Activated T-cell treated with anti-CD3 and anti-CD28 coated beads, Interleukin-2, amount 50 U/mL, for 4 hours (primary cell): ENCODE measurements around the gene DCHS2. TPM values are rescaled to one million over a fixed set of nuclear protein-coding genes. Genes with fewer than 3 reads are reported as not detected.

Source experiments
- ATAC-seq, 2 donors: fragments of 200-7000 bp; cut with Tn5 transposase; one replicate each; pipeline ENCODE4 v1.10.0; 2021
- DNase-seq: peaks from one replicate; pipeline ENCODE4 v3.0.0-alpha.2; 2020
- H3K27me3 Mint-ChIP-seq: one replicate; pipeline ENCODE4 v1.8.0; 2021; ENCODE audit warnings: low read depth, mixed read lengths
- H3K36me3 Mint-ChIP-seq: one replicate; pipeline ENCODE4 v1.8.0; 2022; ENCODE audit warnings: mixed read lengths; ENCODE audit not compliant: insufficient read depth
- H3K4me1 Mint-ChIP-seq: one replicate; pipeline ENCODE4 v1.8.0; 2021; ENCODE audit warnings: low read depth, mixed read lengths
- H3K4me3 Mint-ChIP-seq: one replicate; pipeline ENCODE4 v1.8.0; 2021; ENCODE audit warnings: mild to moderate bottlenecking, moderate library complexity, mixed read lengths
- H3K9me3 Mint-ChIP-seq: one replicate; pipeline ENCODE4 v1.8.0; 2021; ENCODE audit warnings: mixed read lengths
- total RNA-seq, 3 donors: library from RNA; stranded (reverse); gene quantifications; one replicate each; pipeline ENCODE4 v1.2.1, GENCODE V29; 2021

DCHS2 gene
- total RNA-seq: under 1 TPM in 1 of 3 donors, not detected in 2; under 0.01 TPM

- H3K9me3 Mint-ChIP-seq: no peaks in the 10 kb centered on the region
- ATAC-seq (peak; percentile 33 to 52), DNase-seq (no peak)
- H3K4me3 Mint-ChIP-seq: peak within 1 kb of the TSS; percentile 45
- no peaks in the 10 kb centered on the region for H3K36me3 Mint-ChIP-seq
- peaks cover 76% of the 10 kb centered on the region for H3K27me3 Mint-ChIP-seq
- peaks cover 15% of the 10 kb centered on the region for H3K4me1 Mint-ChIP-seq
Measured at GRCh38 chr4:154491341-154492271, at the start of gene DCHS2. Gene DCHS2, minus strand, starts transcription at chr4:154491799. Its CDS starts 444 bp downstream, at chr4:154491355.

GRCh38 chr4:154534296-154534695 lies 42.7 kb upstream of the DCHS2 start:
- no peaks in the 10 kb centered on the region for H3K9me3 Mint-ChIP-seq
- H3K36me3 Mint-ChIP-seq: peaks cover 12% of the 10 kb centered on the region
- no peak overlapping the region for H3K4me3 Mint-ChIP-seq

GRCh38 chr4:154529728-154530519 lies 38.3 kb upstream of the DCHS2 start:
- no peak overlapping the region for H3K4me3 Mint-ChIP-seq
- H3K27me3 Mint-ChIP-seq: peaks cover 11% of the 10 kb centered on the region

More at GRCh38 chr4:154534296-154534695, 42.7 kb upstream of the DCHS2 start:
- no peak for DNase-seq
- Mint-ChIP-seq H3K27me3 (no peaks in the 10 kb centered on the region), H3K4me1 (no peaks in the 10 kb centered on the region)
- no peak for ATAC-seq

GRCh38 chr4:154528869-154529268 lies 37.3 kb upstream of the DCHS2 start:
- Mint-ChIP-seq H3K4me1 (no peaks in the 10 kb centered on the region), H3K36me3 (no peaks in the 10 kb centered on the region), H3K9me3 (no peaks in the 10 kb centered on the region), H3K4me3 (no peak overlapping the region), H3K27me3 (peaks cover 17% of the 10 kb centered on the region)
- DNase-seq: no peak
- ATAC-seq: no peak

More at GRCh38 chr4:154529728-154530519, 38.3 kb upstream of the DCHS2 start:
- ATAC-seq (no peak), DNase-seq (no peak)
- no peaks in the 10 kb centered on the region for H3K9me3 Mint-ChIP-seq
- no peaks in the 10 kb centered on the region for H3K4me1 Mint-ChIP-seq
- H3K36me3 Mint-ChIP-seq: no peaks in the 10 kb centered on the region

- H3K36me3 Mint-ChIP-seq: no peaks in the 10 kb centered on the region
- no peak for DNase-seq
- H3K9me3 Mint-ChIP-seq: no peaks in the 10 kb centered on the region
- peaks cover 24% of the 10 kb centered on the region for H3K27me3 Mint-ChIP-seq
- no peaks in the 10 kb centered on the region for H3K4me1 Mint-ChIP-seq
- no peak overlapping the region for H3K4me3 Mint-ChIP-seq
- ATAC-seq: no peak
Measured at GRCh38 chr4:154527308-154527707, 35.7 kb upstream of the DCHS2 start.

- Mint-ChIP-seq H3K27me3 (peaks cover 25% of the 10 kb centered on the region), H3K4me1 (no peaks in the 10 kb centered on the region), H3K4me3 (no peak overlapping the region), H3K36me3 (no peaks in the 10 kb centered on the region), H3K9me3 (no peaks in the 10 kb centered on the region)
- DNase-seq (no peak), ATAC-seq (no peak)
Measured at GRCh38 chr4:154526151-154526550, 34.6 kb upstream of the DCHS2 start.

- ATAC-seq (no peak), DNase-seq (no peak)
- Mint-ChIP-seq H3K9me3 (no peaks in the 10 kb centered on the region), H3K27me3 (peaks cover 32% of the 10 kb centered on the region), H3K4me3 (no peak overlapping the region), H3K4me1 (no peaks in the 10 kb centered on the region), H3K36me3 (no peaks in the 10 kb centered on the region)
Measured at GRCh38 chr4:154521607-154522006, 30.0 kb upstream of the DCHS2 start.

GRCh38 chr4:154519214-154519613 lies 27.6 kb upstream of the DCHS2 start:
- H3K27me3 Mint-ChIP-seq: peaks cover 21% of the 10 kb centered on the region

GRCh38 chr4:154517591-154517990 lies 26.0 kb upstream of the DCHS2 start:
- H3K9me3 Mint-ChIP-seq: no peaks in the 10 kb centered on the region
- DNase-seq (no peak), ATAC-seq (no peak)
- no peak overlapping the region for H3K4me3 Mint-ChIP-seq
- no peaks in the 10 kb centered on the region for H3K4me1 Mint-ChIP-seq
- H3K27me3 Mint-ChIP-seq: peaks cover 16% of the 10 kb centered on the region
- H3K36me3 Mint-ChIP-seq: no peaks in the 10 kb centered on the region

More at GRCh38 chr4:154519214-154519613, 27.6 kb upstream of the DCHS2 start:
- Mint-ChIP-seq H3K36me3 (no peaks in the 10 kb centered on the region), H3K4me1 (no peaks in the 10 kb centered on the region), H3K4me3 (no peak overlapping the region), H3K9me3 (no peaks in the 10 kb centered on the region)
- ATAC-seq: no peak
- DNase-seq: no peak

- ATAC-seq (no peak), DNase-seq (no peak)
- Mint-ChIP-seq H3K9me3 (no peaks in the 10 kb centered on the region), H3K36me3 (no peaks in the 10 kb centered on the region), H3K4me1 (no peaks in the 10 kb centered on the region), H3K27me3 (peaks cover 18% of the 10 kb centered on the region), H3K4me3 (no peak overlapping the region)
Measured at GRCh38 chr4:154516318-154517029, 24.9 kb upstream of the DCHS2 start.

GRCh38 chr4:154511981-154512380 lies 20.4 kb upstream of the DCHS2 start:
- Mint-ChIP-seq H3K36me3 (no peaks in the 10 kb centered on the region), H3K4me1 (no peaks in the 10 kb centered on the region), H3K9me3 (no peaks in the 10 kb centered on the region), H3K27me3 (peaks cover 18% of the 10 kb centered on the region), H3K4me3 (no peak overlapping the region)
- no peak for ATAC-seq
- no peak for DNase-seq

GRCh38 chr4:154511548-154511947 lies 19.9 kb upstream of the DCHS2 start:
- no peaks in the 10 kb centered on the region for H3K4me1 Mint-ChIP-seq
- no peak for DNase-seq
- H3K9me3 Mint-ChIP-seq: no peaks in the 10 kb centered on the region
- H3K27me3 Mint-ChIP-seq: peaks cover 18% of the 10 kb centered on the region
- no peak for ATAC-seq
- H3K36me3 Mint-ChIP-seq: no peaks in the 10 kb centered on the region
- H3K4me3 Mint-ChIP-seq: no peak overlapping the region

- DNase-seq: no peak
Measured at GRCh38 chr4:154507156-154507555, 15.6 kb upstream of the DCHS2 start.

GRCh38 chr4:154506253-154506652 lies 14.7 kb upstream of the DCHS2 start:
- no peak for DNase-seq
- no peak for ATAC-seq
- Mint-ChIP-seq H3K9me3 (no peaks in the 10 kb centered on the region), H3K27me3 (peaks cover 23% of the 10 kb centered on the region), H3K36me3 (no peaks in the 10 kb centered on the region), H3K4me1 (no peaks in the 10 kb centered on the region), H3K4me3 (no peak overlapping the region)

More at GRCh38 chr4:154507156-154507555, 15.6 kb upstream of the DCHS2 start:
- no peak for ATAC-seq
- Mint-ChIP-seq H3K36me3 (no peaks in the 10 kb centered on the region), H3K9me3 (no peaks in the 10 kb centered on the region), H3K27me3 (peaks cover 29% of the 10 kb centered on the region), H3K4me1 (no peaks in the 10 kb centered on the region), H3K4me3 (no peak overlapping the region)
